HEK293 (cell line): ENCODE measurements around the gene PTPRN2.

ENCODE experiments used
- MYNN ChIP-seq: fragments of 450-650 bp; formaldehyde crosslinking; IDR thresholded peaks from 2 replicates; pipeline ENCODE4 v1.5.1; 2016; ENCODE audit warnings: missing biosample characterization, missing genetic modification characterization, borderline replicate concordance
- SP2 ChIP-seq: fragments of 450-650 bp; formaldehyde crosslinking; IDR thresholded peaks from 2 replicates; pipeline ENCODE4 v1.5.1; 2016; ENCODE audit warnings: missing biosample characterization, missing genetic modification characterization
- ZBTB20 ChIP-seq: fragments of 450-650 bp; formaldehyde crosslinking; IDR thresholded peaks from 2 replicates; pipeline ENCODE4 v1.5.1; 2016; ENCODE audit warnings: missing biosample characterization, missing genetic modification characterization
- ZFP41 ChIP-seq: fragments of 450-650 bp; formaldehyde crosslinking; IDR thresholded peaks from 2 replicates; pipeline ENCODE4 v1.5.1; 2016; ENCODE audit warnings: missing biosample characterization, missing genetic modification characterization, borderline replicate concordance
- ZNF274 ChIP-seq, 2 experiments: fragments of 200-500 bp in 1 of 2; fragments of 450-650 bp in 1 of 2; sonication (Bioruptor generic) in 1 of 2; formaldehyde crosslinking in 1 of 2; IDR thresholded peaks; 2 replicates each; pipeline versions ENCODE4 v1.5.1 to v1.6.1; 2014 to 2016; ENCODE audit warnings: borderline replicate concordance in 1 of 2, inconsistent platforms in 1 of 2, low read length in 1 of 2, missing biosample characterization in 1 of 2, missing genetic modification characterization in 1 of 2
- ZNF560 ChIP-seq: fragments of 450-650 bp; formaldehyde crosslinking; IDR thresholded peaks from 2 replicates; pipeline ENCODE4 v1.5.1; 2017; ENCODE audit warnings: missing biosample characterization, missing genetic modification characterization, borderline replicate concordance
- ZSCAN30 ChIP-seq: fragments of 450-650 bp; IDR thresholded peaks from 2 replicates; pipeline ENCODE4 v1.5.1; 2018; ENCODE audit warnings: missing biosample characterization, mild to moderate bottlenecking, missing genetic modification characterization, moderate library complexity
- ZXDB ChIP-seq: fragments of 450-650 bp; formaldehyde crosslinking; IDR thresholded peaks from 2 replicates; pipeline ENCODE4 v1.5.1; 2016; ENCODE audit warnings: missing biosample characterization, missing genetic modification characterization
- TF ChIP-seq, protein P1 (sequence below): fragments of 450-650 bp; formaldehyde crosslinking; IDR thresholded peaks from 2 replicates; pipeline ENCODE4 v1.5.1; 2016; ENCODE audit warnings: missing biosample characterization, missing genetic modification characterization
- TF ChIP-seq, protein P2 (sequence below): fragments of 450-650 bp; formaldehyde crosslinking; IDR thresholded peaks from 2 replicates; pipeline ENCODE4 v1.5.1; 2016; ENCODE audit warnings: missing biosample characterization, missing genetic modification characterization, borderline replicate concordance

DNA sequence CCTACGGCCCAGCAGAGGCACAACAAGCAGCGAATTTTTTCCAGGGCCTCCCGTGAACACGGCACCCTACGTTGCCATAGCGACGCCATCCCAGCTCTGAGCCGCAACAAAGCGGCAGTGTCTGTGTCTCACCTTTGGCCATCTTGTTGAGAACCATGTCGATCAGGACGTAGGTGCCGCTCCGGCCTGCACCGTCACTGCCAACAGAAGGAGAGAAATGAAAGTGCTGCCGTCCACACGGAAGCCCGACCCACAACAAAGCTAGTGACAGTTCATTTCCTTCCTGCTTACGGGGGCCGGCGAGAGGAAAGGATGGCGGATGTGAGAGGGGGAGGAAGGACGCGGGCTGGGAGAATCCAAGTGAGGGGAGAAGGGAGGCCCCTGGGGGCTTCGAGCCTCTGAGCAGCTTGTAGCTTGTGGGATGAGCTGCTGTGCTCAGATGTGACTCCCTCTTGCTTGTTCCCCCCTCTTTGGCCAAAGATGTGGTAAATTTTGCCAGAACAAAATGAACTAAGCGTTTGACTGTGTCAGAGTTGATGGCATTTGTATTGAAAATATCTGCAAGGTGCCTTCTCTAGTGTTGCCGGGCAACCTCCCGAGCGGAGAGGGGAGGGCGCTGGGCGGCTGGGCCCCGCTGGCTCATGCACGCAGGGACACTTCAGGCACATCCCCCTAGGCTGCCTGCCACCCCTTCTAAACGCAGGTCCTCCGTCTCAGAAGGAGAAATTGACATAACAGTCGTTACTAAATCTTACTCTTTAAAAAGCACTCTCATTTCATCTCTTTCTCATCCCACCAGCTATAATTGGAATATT is 1018.6 kb downstream of the PTPRN2 start:
- TF ChIP-seq MYNN (tag by site-specific recombination) (no peak), ZNF560 (tag by site-specific recombination) (no peak), ZBTB20 (no peak), SP2 (tag by site-specific recombination) (no peak), ZNF274 (IDR thresholded peaks at IDR 0.05; ENCODE audit: low read length) (no peak), ZNF274 (tag by site-specific recombination; IDR thresholded peaks at IDR 0.05; ENCODE audit: borderline replicate concordance) (no peak), ZSCAN30 (tag by site-specific recombination) (no peak), ZXDB (tag by site-specific recombination) (no peak), ZFP41 (tag by site-specific recombination) (no peak)
- TF ChIP-seq, protein P1, sequence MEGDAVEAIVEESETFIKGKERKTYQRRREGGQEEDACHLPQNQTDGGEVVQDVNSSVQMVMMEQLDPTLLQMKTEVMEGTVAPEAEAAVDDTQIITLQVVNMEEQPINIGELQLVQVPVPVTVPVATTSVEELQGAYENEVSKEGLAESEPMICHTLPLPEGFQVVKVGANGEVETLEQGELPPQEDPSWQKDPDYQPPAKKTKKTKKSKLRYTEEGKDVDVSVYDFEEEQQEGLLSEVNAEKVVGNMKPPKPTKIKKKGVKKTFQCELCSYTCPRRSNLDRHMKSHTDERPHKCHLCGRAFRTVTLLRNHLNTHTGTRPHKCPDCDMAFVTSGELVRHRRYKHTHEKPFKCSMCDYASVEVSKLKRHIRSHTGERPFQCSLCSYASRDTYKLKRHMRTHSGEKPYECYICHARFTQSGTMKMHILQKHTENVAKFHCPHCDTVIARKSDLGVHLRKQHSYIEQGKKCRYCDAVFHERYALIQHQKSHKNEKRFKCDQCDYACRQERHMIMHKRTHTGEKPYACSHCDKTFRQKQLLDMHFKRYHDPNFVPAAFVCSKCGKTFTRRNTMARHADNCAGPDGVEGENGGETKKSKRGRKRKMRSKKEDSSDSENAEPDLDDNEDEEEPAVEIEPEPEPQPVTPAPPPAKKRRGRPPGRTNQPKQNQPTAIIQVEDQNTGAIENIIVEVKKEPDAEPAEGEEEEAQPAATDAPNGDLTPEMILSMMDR (tag by site-specific recombination): no peak
- TF ChIP-seq, protein P2, sequence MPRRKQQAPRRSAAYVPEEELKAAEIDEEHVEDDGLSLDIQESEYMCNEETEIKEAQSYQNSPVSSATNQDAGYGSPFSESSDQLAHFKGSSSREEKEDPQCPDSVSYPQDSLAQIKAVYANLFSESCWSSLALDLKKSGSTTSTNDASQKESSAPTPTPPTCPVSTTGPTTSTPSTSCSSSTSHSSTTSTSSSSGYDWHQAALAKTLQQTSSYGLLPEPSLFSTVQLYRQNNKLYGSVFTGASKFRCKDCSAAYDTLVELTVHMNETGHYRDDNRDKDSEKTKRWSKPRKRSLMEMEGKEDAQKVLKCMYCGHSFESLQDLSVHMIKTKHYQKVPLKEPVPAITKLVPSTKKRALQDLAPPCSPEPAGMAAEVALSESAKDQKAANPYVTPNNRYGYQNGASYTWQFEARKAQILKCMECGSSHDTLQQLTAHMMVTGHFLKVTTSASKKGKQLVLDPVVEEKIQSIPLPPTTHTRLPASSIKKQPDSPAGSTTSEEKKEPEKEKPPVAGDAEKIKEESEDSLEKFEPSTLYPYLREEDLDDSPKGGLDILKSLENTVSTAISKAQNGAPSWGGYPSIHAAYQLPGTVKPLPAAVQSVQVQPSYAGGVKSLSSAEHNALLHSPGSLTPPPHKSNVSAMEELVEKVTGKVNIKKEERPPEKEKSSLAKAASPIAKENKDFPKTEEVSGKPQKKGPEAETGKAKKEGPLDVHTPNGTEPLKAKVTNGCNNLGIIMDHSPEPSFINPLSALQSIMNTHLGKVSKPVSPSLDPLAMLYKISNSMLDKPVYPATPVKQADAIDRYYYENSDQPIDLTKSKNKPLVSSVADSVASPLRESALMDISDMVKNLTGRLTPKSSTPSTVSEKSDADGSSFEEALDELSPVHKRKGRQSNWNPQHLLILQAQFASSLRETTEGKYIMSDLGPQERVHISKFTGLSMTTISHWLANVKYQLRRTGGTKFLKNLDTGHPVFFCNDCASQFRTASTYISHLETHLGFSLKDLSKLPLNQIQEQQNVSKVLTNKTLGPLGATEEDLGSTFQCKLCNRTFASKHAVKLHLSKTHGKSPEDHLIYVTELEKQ: no peak
